Measurements from ENCODE around the gene TNNC2. TPM values are rescaled to one million over a fixed set of nuclear protein-coding genes. Genes with fewer than 3 reads are reported as not detected.
A peak's percentile ranks its signal among the peaks of the same experiment; 100 is the strongest.
"Not testable (repeated sequence)": the region's sequence is repeated elsewhere in the genome, so short reads cannot be mapped to it uniquely, and the experiment has no call there.

The TNNC2 gene
- total RNA-seq, 6 experiments from 2014 or later = not detected

DNA sequence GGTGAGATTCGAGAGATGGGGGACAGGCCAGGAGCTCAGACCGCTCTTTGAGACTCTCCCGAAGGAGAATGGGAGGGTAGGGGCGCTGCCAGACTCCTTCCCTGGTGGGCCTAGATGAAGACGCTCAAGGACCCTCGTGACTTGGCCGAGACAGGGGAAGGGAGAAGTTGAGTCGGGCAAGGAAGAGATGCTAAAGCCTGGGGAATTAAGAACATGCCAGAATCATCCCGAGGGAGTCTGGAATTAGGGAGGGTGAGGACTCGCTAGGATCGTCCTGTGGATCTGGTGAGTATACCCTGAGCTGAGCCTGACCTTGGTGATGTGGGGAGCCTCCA is 14.1 kb downstream of the TNNC2 start:
- H3K9me3 Mint-ChIP-seq = no peaks in the 10 kb centered on the region
- TF ChIP-seq, protein P1, sequence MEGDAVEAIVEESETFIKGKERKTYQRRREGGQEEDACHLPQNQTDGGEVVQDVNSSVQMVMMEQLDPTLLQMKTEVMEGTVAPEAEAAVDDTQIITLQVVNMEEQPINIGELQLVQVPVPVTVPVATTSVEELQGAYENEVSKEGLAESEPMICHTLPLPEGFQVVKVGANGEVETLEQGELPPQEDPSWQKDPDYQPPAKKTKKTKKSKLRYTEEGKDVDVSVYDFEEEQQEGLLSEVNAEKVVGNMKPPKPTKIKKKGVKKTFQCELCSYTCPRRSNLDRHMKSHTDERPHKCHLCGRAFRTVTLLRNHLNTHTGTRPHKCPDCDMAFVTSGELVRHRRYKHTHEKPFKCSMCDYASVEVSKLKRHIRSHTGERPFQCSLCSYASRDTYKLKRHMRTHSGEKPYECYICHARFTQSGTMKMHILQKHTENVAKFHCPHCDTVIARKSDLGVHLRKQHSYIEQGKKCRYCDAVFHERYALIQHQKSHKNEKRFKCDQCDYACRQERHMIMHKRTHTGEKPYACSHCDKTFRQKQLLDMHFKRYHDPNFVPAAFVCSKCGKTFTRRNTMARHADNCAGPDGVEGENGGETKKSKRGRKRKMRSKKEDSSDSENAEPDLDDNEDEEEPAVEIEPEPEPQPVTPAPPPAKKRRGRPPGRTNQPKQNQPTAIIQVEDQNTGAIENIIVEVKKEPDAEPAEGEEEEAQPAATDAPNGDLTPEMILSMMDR (IDR thresholded peaks at IDR 0.05) = no peak
- peaks cover 53% of the 10 kb centered on the region for H3K4me1 Mint-ChIP-seq (ENCODE audit: low read depth)
- H3K27ac Mint-ChIP-seq = peak overlapping the region; percentile 82
- H3K36me3 Mint-ChIP-seq (ENCODE audit: low read depth) = peaks cover 52% of the 10 kb centered on the region
- DNase-seq = no peak
- no peaks in the 10 kb centered on the region; the same call in 1 of the 2 replicates for H3K27me3 Mint-ChIP-seq (ENCODE audit: insufficient read depth)
- peak overlapping the region; percentile 97 for H3K4me3 Mint-ChIP-seq

DNA sequence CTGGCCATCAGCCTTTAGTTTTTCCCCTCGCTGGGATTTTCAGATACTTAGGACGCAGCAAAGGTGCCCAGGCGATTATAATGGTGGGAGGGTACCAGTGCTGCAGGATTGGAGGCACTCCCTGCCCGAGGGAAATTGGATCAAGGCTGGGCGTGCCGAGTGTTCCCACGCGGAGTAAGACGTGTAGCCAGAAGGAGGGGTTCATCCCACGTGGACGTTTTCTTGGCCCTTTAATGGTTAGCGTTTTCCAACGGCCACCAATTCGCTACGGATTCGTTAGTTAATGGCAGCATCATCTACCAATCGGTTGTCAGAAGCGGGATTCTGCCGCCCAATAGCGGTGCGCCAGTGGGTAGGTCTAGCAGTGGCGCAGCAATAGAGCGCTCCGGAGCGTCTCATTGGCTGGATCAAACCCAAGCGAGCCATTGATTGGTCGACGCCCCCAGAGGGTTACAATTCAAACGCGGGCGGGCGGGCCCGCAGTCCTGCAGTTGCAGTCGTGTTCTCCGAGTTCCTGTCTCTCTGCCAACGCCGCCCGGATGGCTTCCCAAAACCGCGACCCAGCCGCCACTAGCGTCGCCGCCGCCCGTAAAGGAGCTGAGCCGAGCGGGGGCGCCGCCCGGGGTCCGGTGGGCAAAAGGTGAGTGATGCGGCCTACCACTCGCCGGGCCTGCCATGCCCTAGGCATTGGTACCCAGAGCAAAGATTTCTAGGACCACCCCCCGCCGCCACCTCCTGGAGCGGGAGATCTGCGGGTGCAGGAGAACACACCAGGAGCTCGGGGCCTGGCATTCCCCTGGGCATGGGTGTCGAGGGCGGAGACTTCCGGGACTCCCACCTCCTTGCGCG is 14.7 kb downstream of the TNNC2 start, which contains the start of gene UBE2C:
UBE2C (plus strand) TSS at position 488 of the 849 bp plus-strand sequence; CDS start at position 540, 52 bp downstream.
- peak within 1 kb of the TSS; percentile 97 for H3K4me3 Mint-ChIP-seq
- DNase-seq = peak; percentile 100
- no peaks in the 10 kb centered on the region; the same call in 1 of the 2 replicates for H3K27me3 Mint-ChIP-seq (ENCODE audit: insufficient read depth)
- TF ChIP-seq, protein P1 (IDR thresholded peaks at IDR 0.05) = no peak
- peaks cover 47% of the 10 kb centered on the region for H3K4me1 Mint-ChIP-seq (ENCODE audit: low read depth)
- peaks cover 52% of the 10 kb centered on the region for H3K36me3 Mint-ChIP-seq (ENCODE audit: low read depth)
- H3K27ac Mint-ChIP-seq = peak within 1 kb of the TSS; percentile 83
- H3K9me3 Mint-ChIP-seq = no peaks in the 10 kb centered on the region

DNA sequence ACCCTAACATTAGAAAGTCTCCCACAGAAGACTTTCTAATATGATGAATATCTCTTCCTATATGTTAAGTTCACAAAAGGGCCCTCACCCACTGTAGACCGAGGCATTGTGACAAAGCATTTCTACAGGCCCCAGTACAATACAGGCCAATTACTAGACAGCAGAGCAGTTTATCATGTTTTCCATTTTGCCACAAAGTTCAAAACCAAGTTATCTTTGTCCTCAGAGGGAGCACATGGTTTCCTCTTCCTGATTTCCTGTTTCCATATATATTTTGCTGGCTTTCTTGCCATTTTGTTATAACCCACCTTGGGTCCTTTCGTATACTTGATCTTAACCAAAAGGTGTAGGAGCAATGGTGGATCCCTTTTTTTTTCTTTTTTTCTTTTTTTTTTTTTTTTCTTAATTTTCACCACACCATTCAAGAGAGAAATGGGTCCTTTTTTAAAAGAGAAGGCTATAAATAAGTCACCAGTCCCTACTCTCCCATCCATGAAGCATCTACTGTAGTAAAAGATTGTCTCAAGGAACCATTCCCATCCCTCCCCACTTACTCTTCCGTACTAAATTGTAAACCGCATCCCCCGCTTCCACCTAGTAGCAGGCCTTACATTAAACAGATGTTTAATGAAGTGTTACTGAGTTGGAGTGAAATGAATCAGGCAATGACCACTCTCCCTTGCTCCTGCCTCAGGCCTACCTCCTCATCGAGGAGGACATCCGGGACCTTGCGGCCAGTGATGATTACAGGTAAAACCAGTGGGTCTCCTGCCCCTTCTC is 16.7 kb downstream of the TNNC2 start:
- Mint-ChIP-seq H3K4me3 (no peak overlapping the region), H3K4me1 (ENCODE audit: low read depth) (peaks cover 30% of the 10 kb centered on the region), H3K27ac (no peak overlapping the region; the same call in 1 of the 2 replicates), H3K36me3 (ENCODE audit: low read depth) (peaks cover 47% of the 10 kb centered on the region), H3K9me3 (no peaks in the 10 kb centered on the region), H3K27me3 (ENCODE audit: insufficient read depth) (no peaks in the 10 kb centered on the region; the same call in 1 of the 2 replicates)
- TF ChIP-seq, protein P1 (IDR thresholded peaks at IDR 0.05) = no peak
- no peak for DNase-seq

DNA sequence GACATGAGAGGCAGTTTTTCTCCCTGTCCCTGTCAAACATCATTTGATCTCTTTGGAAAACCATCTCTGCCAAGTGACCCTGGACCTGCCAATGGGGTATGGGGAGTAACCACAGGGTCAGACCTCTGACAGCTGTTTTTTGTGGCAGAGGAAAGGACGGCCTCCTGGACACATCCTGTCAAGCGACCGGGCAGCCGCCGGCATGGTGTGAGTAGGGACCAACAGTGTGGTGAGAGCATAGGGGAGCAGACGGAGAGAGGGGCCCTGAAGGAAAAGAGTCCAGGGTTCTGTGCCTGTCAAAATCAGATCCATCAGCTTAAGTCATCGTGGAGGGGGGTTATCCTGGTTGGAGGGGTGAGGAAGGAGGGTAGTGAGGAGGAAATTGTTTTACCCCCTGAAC is 25.3 kb downstream of the TNNC2 start:
- Mint-ChIP-seq H3K36me3 (ENCODE audit: low read depth) (peaks cover 19% of the 10 kb centered on the region), H3K27me3 (ENCODE audit: insufficient read depth) (no peaks in the 10 kb centered on the region; the same call in 1 of the 2 replicates), H3K4me3 (no peak overlapping the region), H3K27ac (no peak overlapping the region), H3K9me3 (no peaks in the 10 kb centered on the region), H3K4me1 (ENCODE audit: low read depth) (no peaks in the 10 kb centered on the region; the same call in 1 of the 2 replicates)
- no peak for DNase-seq
- TF ChIP-seq, protein P1 (IDR thresholded peaks at IDR 0.05) = no peak

DNA sequence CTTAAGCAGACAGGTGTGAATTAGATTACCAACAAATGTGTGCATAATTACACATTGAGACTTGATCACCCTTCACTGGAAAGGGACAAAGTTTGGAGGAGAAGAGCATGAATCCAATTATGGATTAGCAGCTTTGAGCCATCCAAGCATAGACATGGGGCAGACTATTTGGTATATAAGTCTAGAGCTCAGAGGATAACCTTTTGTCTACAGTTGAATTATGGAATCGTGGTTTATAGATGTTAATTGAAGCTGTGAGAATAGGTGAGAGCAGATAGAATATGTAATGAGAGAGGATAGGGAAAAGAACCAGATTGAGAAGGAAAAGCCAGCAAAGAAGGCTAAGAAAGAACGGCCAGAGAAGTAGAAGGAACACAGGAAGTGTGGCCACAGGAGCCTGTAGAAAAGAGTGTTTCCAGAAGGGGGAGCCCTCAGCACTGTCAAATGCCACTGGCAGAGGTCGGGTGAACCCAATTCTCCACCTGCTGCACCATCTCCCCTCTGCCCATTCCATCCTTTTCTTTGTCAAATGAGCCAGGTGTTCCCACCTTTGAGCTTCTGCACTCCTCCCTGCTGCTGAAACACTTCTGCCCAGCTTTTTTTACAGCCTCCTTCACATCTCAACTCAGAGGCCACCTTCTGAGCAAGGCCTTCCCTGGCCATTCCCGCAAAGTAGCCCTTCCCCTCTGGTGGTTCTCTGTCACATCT is 28.0 kb downstream of the TNNC2 start:
- peak overlapping the region; percentile 35; the same call in 1 of the 2 replicates for H3K27ac Mint-ChIP-seq
- no peak overlapping the region for H3K4me3 Mint-ChIP-seq
- peak; percentile 16 for DNase-seq
- H3K27me3 Mint-ChIP-seq (ENCODE audit: insufficient read depth) = no peaks in the 10 kb centered on the region
- H3K4me1 Mint-ChIP-seq (ENCODE audit: low read depth) = no peaks in the 10 kb centered on the region; the same call in 1 of the 2 replicates
- peaks cover 26% of the 10 kb centered on the region for H3K36me3 Mint-ChIP-seq (ENCODE audit: low read depth)
- no peaks in the 10 kb centered on the region for H3K9me3 Mint-ChIP-seq
- TF ChIP-seq, protein P1 (IDR thresholded peaks at IDR 0.05) = peak; percentile 80

DNA sequence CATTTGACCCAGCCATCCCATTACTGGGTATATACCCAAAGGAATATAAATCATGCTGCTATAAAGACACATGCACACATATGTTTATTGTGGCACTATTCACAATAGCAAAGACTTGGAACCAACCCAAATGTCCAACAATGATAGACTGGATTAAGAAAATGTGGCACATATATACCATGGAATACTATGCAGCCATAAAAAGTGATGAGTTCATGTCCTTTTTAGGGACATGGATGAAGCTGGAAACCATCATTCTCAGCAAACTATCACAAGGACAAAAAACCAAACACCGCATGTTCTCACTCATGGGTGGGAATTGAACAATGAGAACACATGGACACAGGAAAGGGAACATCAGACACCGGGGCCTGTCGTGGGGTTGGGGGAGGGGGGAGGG is 29.2 kb downstream of the TNNC2 start:
- DNase-seq = not testable (repeated sequence)

DNA sequence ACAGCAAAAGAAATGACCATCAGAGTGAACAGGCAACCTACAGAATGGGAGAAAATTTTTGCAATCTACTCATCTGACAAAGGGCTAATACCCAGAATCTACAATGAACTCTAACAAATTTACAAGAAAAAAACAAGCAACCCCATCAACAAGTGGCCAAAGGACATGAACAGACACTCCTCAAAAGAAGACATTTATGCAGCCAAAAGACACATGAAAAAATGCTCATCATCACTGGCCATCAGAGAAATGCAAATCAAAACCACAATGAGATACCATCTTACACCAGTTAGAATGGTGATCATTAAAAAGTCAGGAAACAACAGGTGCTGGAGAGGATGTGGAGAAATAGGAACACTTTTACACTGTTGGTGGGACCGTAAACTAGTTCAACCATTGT is 29.6 kb downstream of the TNNC2 start:
- H3K27ac Mint-ChIP-seq; H3K4me1 Mint-ChIP-seq (ENCODE audit: low read depth); H3K27me3 Mint-ChIP-seq (ENCODE audit: insufficient read depth); DNase-seq; H3K9me3 Mint-ChIP-seq; H3K4me3 Mint-ChIP-seq: not testable (repeated sequence)
- peaks cover 29% of the 10 kb centered on the region for H3K36me3 Mint-ChIP-seq (ENCODE audit: low read depth)

More for the DNA sequence above, 29.2 kb downstream of the TNNC2 start:
- H3K4me1 Mint-ChIP-seq (ENCODE audit: low read depth); H3K4me3 Mint-ChIP-seq; H3K9me3 Mint-ChIP-seq; H3K27me3 Mint-ChIP-seq (ENCODE audit: insufficient read depth); H3K27ac Mint-ChIP-seq: not testable (repeated sequence)
- peaks cover 27% of the 10 kb centered on the region for H3K36me3 Mint-ChIP-seq (ENCODE audit: low read depth)
